ENCODE data around the gene RBM28. TPM values are rescaled to one million over a fixed set of nuclear protein-coding genes. Genes with fewer than 3 reads are reported as not detected.

Gene RBM28
- polyA plus RNA-seq, 2 of the 4 experiments (the other 2 are of a cell fraction) = 77.3 to 79.5 TPM

GRCh38 chr7:128381161-128381821, 37.6 kb upstream of the RBM28 start:
- DNase-seq (ENCODE audit: low read depth in 1 of 2, low spot score in 1 of 2) (no peak), ATAC-seq (peak in 1 of 2 experiments; percentile 73; a peak in 3 of 6 replicates), FAIRE-seq (no peak)
- Histone ChIP-seq H3K4me2 (no peak overlapping the region), H3K4me1 (no peaks in the 10 kb centered on the region), H3K9me3 (no peaks in the 10 kb centered on the region), H3K27ac (no peak overlapping the region), H3K4me3 (no peak overlapping the region)
- TF ChIP-seq, protein P1, sequence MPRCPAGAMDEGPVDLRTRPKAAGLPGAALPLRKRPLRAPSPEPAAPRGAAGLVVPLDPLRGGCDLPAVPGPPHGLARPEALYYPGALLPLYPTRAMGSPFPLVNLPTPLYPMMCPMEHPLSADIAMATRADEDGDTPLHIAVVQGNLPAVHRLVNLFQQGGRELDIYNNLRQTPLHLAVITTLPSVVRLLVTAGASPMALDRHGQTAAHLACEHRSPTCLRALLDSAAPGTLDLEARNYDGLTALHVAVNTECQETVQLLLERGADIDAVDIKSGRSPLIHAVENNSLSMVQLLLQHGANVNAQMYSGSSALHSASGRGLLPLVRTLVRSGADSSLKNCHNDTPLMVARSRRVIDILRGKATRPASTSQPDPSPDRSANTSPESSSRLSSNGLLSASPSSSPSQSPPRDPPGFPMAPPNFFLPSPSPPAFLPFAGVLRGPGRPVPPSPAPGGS (IDR thresholded peaks at IDR 0.05) = no peak
- TF ChIP-seq CTCF (IDR thresholded peaks at IDR 0.05) (peak; percentile 48), MAFK (IDR thresholded peaks at IDR 0.05; ENCODE audit: partially characterized antibody) (no peak), JUN (IDR thresholded peaks at IDR 0.05) (no peak), FOSL2 (IDR thresholded peaks at IDR 0.05) (no peak), FOSL2 (CRISPR knock-in tag; IDR thresholded peaks at IDR 0.05) (no peak)
- TF ChIP-seq, protein P2, sequence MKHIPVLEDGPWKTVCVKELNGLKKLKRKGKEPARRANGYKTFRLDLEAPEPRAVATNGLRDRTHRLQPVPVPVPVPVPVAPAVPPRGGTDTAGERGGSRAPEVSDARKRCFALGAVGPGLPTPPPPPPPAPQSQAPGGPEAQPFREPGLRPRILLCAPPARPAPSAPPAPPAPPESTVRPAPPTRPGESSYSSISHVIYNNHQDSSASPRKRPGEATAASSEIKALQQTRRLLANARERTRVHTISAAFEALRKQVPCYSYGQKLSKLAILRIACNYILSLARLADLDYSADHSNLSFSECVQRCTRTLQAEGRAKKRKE (CRISPR knock-in tag; IDR thresholded peaks at IDR 0.05; ENCODE audit: low read depth) = no peak
- 54% methylated on average over 19 of the region's 19 CpGs for WGBS (ENCODE audit: missing lambda C conversion rate)
- POLR2A ChIA-PET = interaction anchor here (1.3 kb wide), 1 partner anchor 37 kb away, joined by 3 read pairs; the partner anchor contains the start of gene RBM28
- CTCF ChIA-PET = interaction anchor here (0.9 to 38.8 kb wide), 12 partner anchors 8 to 45 kb away, joined by 3 to 800 read pairs (median 4); partner anchors contain the start of gene RBM28

DNA sequence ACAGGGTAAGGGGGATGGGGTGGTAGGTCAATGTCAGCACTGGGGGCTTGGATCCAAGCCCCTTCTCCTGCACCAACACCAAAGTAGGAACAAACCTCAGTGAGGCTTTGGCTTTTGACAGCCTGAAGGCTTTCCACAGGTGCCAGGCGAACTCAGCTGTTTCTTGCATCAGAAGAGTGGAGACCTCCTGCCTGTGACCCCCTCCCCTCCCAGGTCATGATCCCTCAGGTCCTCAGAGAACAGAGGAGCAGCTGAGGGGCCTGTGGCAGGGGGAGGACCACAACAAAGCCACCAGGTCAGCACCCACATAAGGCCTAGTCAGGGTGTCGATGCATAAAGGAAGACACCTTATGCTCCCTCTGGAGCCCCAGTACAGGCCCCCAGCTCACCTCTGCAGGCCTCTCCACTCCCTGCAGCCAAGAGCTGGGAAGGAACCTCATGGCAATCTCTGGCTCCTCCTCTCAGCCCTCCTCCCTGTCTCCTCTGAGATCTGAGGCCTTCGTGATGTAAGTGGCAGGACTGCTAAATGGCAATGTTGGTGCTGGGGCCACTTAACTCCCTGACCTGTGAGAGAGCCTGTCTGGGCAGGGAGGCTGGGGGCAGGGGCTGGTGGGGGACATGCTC, 36.9 kb upstream of the RBM28 start:
- Histone ChIP-seq H3K9me3 (no peaks in the 10 kb centered on the region), H3K4me3 (no peak overlapping the region), H3K4me2 (no peak overlapping the region), H3K27ac (no peak overlapping the region), H3K4me1 (no peaks in the 10 kb centered on the region)
- TF ChIP-seq TFCP2L1 (CRISPR knock-in tag; IDR thresholded peaks at IDR 0.05) = no peak
- no peak for TF ChIP-seq FOSL2 (IDR thresholded peaks at IDR 0.05)
- no peak for TF ChIP-seq FOSL2 (CRISPR knock-in tag; IDR thresholded peaks at IDR 0.05)
- no peak for TF ChIP-seq RAD21 (conservative IDR thresholded peaks at IDR 0.05 in 1 of 2, IDR thresholded peaks at IDR 0.05 in 1 of 2)
- TF ChIP-seq GATA3 (IDR thresholded peaks at IDR 0.05; ENCODE audit: borderline replicate concordance) = no peak
- TF ChIP-seq HES2 (IDR thresholded peaks at IDR 0.05) = no peak
- no peak for TF ChIP-seq PHF8 (IDR thresholded peaks at IDR 0.05; ENCODE audit: borderline replicate concordance, low read depth)
- TF ChIP-seq POLR2A (IDR thresholded peaks at IDR 0.05; ENCODE audit: low read length) = no peak
- TF ChIP-seq ZFP36 (IDR thresholded peaks at IDR 0.05; ENCODE audit: borderline replicate concordance, partially characterized antibody) = no peak
- no peak for TF ChIP-seq NFE2L2 (conservative IDR thresholded peaks at IDR 0.05; ENCODE audit: low read length)
- no peak for TF ChIP-seq TP53 (CRISPR knock-in tag; IDR thresholded peaks at IDR 0.05)
- no peak for TF ChIP-seq MAFK (IDR thresholded peaks at IDR 0.05; ENCODE audit: partially characterized antibody)
- TF ChIP-seq RCOR1 (IDR thresholded peaks at IDR 0.05; ENCODE audit: low read depth, low read length) = no peak
- no peak for TF ChIP-seq EHMT2 (IDR thresholded peaks at IDR 0.05; ENCODE audit: low read depth)
- WGBS (ENCODE audit: missing lambda C conversion rate) = 93% methylated on average over 2 of the region's 3 CpGs
- peak in 1 of 2 experiments; percentile 11; a peak in 3 of 6 replicates for ATAC-seq
- no peak for DNase-seq (ENCODE audit: low read depth in 1 of 2, low spot score in 1 of 2)
- no peak for FAIRE-seq
- ChIA-PET POLR2A (interaction anchor here (1.3 kb wide), 1 partner anchor 37 kb away, joined by 3 read pairs; the partner anchor contains the start of gene RBM28), CTCF (interaction anchor here (0.9 to 38.8 kb wide), 11 partner anchors 7 to 45 kb away, joined by 3 to 800 read pairs (median 4); partner anchors contain the start of gene RBM28)

Measured in A549 (cell line).